Osteocyte (in vitro differentiated cells): Measurements from ENCODE around the gene PARD3B. TPM values are rescaled to one million over a fixed set of nuclear protein-coding genes. Genes with fewer than 3 reads are reported as not detected.
A peak's percentile ranks its signal among the peaks of the same experiment; 100 is the strongest.

Experiments
- DNase-seq: peaks from one replicate; pipeline ENCODE4 v3.0.0; 2021; ENCODE audit warnings: mixed read lengths; ENCODE audit not compliant: unreplicated experiment; ENCODE audit errors: extremely low spot score
- H3K27ac Mint-ChIP-seq: one replicate; pipeline ENCODE4 v1.8.0; 2021; ENCODE audit warnings: mild to moderate bottlenecking, mixed read lengths; ENCODE audit not compliant: unreplicated experiment
- H3K27me3 Mint-ChIP-seq: one replicate; pipeline ENCODE4 v1.8.0; 2021; ENCODE audit warnings: mixed read lengths; ENCODE audit not compliant: unreplicated experiment
- H3K36me3 Mint-ChIP-seq: one replicate; pipeline ENCODE4 v1.8.0; 2021; ENCODE audit warnings: mixed read lengths; ENCODE audit not compliant: unreplicated experiment
- H3K4me1 Mint-ChIP-seq: one replicate; pipeline ENCODE4 v1.8.0; 2021; ENCODE audit warnings: mixed read lengths; ENCODE audit not compliant: unreplicated experiment
- H3K4me3 Mint-ChIP-seq: one replicate; pipeline ENCODE4 v1.8.0; 2021; ENCODE audit warnings: mild to moderate bottlenecking, moderate library complexity, mixed read lengths; ENCODE audit not compliant: unreplicated experiment
- H3K9me3 Mint-ChIP-seq: one replicate; pipeline ENCODE4 v1.8.0; 2021; ENCODE audit warnings: mixed read lengths; ENCODE audit not compliant: unreplicated experiment
- total RNA-seq: library from RNA; stranded (reverse); gene quantifications from 2 replicates; pipeline ENCODE4 v1.2.1, GENCODE V29; 2021
- TF ChIP-seq, protein P1 (sequence below): fragments of 200-600 bp; sonication (generic); IDR thresholded peaks from 2 replicates; pipeline ENCODE4 v1.5.0; 2021; ENCODE audit warnings: antibody characterized with exemption, mild to moderate bottlenecking, moderate library complexity

Gene PARD3B
- total RNA-seq, 1 donor from 2014 or later: 26.7 TPM

- H3K9me3 Mint-ChIP-seq: no peaks in the 10 kb centered on the region
- no peaks in the 10 kb centered on the region for H3K27me3 Mint-ChIP-seq
- H3K4me1 Mint-ChIP-seq: peaks cover 22% of the 10 kb centered on the region
- H3K36me3 Mint-ChIP-seq: peaks cover 4% of the 10 kb centered on the region
- no peak for DNase-seq
- H3K4me3 Mint-ChIP-seq: no peak overlapping the region
- TF ChIP-seq, protein P1, sequence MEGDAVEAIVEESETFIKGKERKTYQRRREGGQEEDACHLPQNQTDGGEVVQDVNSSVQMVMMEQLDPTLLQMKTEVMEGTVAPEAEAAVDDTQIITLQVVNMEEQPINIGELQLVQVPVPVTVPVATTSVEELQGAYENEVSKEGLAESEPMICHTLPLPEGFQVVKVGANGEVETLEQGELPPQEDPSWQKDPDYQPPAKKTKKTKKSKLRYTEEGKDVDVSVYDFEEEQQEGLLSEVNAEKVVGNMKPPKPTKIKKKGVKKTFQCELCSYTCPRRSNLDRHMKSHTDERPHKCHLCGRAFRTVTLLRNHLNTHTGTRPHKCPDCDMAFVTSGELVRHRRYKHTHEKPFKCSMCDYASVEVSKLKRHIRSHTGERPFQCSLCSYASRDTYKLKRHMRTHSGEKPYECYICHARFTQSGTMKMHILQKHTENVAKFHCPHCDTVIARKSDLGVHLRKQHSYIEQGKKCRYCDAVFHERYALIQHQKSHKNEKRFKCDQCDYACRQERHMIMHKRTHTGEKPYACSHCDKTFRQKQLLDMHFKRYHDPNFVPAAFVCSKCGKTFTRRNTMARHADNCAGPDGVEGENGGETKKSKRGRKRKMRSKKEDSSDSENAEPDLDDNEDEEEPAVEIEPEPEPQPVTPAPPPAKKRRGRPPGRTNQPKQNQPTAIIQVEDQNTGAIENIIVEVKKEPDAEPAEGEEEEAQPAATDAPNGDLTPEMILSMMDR: no peak
- H3K27ac Mint-ChIP-seq: no peak overlapping the region
These were observed 428.3 kb downstream of the PARD3B start for GRCh38 chr2:204973616-204974015.

DNA sequence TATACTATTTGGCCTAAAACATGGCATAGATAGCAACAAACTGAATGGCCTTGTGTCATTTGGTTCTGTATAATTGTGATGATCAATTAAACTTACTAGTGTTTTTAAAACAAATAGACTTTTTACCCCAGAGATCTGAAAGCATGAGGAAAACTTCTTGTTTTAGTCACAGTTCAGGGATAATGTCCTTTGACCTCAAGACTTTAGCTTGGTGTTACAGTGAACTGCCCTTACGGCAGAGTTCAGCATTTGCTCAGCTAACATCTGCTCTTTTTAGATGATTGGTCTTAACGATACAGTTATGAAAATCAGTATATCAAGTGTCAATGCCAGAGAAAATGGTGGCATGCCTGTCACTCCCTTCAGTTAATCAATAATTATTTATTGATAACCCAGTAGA is 429.2 kb downstream of the PARD3B start:
- no peaks in the 10 kb centered on the region for H3K9me3 Mint-ChIP-seq
- TF ChIP-seq, protein P1: no peak
- peaks cover 22% of the 10 kb centered on the region for H3K4me1 Mint-ChIP-seq
- H3K36me3 Mint-ChIP-seq: peaks cover 2% of the 10 kb centered on the region
- H3K27ac Mint-ChIP-seq: no peak overlapping the region
- H3K4me3 Mint-ChIP-seq: no peak overlapping the region
- DNase-seq: no peak
- no peaks in the 10 kb centered on the region for H3K27me3 Mint-ChIP-seq

DNA sequence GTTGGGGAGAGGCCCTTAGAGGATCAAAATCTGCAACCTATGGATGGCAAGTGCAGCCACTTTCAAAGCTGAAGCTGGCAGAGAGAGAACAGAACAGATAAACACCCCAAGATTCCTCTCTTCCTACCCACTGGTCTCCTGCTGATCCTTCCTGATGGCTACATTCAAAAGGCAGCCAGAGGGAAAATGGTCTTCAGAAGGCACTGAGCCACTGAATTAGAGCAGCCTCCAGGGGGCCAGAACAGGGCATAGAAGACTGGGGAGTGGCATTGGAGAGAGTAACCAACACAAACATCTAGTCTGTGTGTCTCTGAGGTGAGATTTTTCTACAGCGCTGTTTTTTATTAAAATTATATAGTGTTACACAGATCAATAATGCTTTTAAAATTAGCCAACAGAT is 432.6 kb downstream of the PARD3B start:
- DNase-seq: no peak
- H3K27me3 Mint-ChIP-seq: no peaks in the 10 kb centered on the region
- H3K4me1 Mint-ChIP-seq: peaks cover 17% of the 10 kb centered on the region
- no peak overlapping the region for H3K4me3 Mint-ChIP-seq
- peaks cover 4% of the 10 kb centered on the region for H3K9me3 Mint-ChIP-seq
- TF ChIP-seq, protein P1: peak; percentile 26
- no peaks in the 10 kb centered on the region for H3K36me3 Mint-ChIP-seq
- H3K27ac Mint-ChIP-seq: no peak overlapping the region

- Mint-ChIP-seq H3K9me3 (peaks cover 4% of the 10 kb centered on the region), H3K4me1 (peaks cover 10% of the 10 kb centered on the region), H3K27ac (no peak overlapping the region), H3K36me3 (no peaks in the 10 kb centered on the region), H3K27me3 (no peaks in the 10 kb centered on the region), H3K4me3 (no peak overlapping the region)
- DNase-seq: no peak
- TF ChIP-seq, protein P1: no peak
These were observed 437.0 kb downstream of the PARD3B start for GRCh38 chr2:204982303-204982702.

DNA sequence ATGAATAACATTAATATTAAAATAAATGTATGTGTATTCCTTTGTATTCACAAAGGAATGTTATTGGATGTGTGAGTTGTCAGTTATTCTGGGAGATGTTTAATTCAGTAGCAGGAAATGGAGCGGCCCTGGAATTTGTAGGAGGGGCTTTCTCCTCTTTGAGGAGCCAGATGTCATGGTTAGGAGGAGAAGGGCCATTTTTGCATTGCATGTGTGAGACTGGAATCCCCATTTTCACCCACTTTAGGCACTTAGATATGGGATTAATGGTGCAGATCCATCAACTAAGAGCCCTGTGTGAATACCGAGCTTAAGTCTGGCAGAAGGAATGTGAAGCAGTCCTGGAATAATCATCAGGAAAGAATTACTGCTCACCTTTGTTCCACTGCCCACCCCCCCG is 439.2 kb downstream of the PARD3B start:
- H3K27me3 Mint-ChIP-seq: no peaks in the 10 kb centered on the region
- peaks cover 4% of the 10 kb centered on the region for H3K9me3 Mint-ChIP-seq
- H3K4me3 Mint-ChIP-seq: no peak overlapping the region
- H3K27ac Mint-ChIP-seq: no peak overlapping the region
- TF ChIP-seq, protein P1: no peak
- DNase-seq: no peak
- no peaks in the 10 kb centered on the region for H3K36me3 Mint-ChIP-seq
- H3K4me1 Mint-ChIP-seq: peaks cover 10% of the 10 kb centered on the region
